Measurements from ENCODE around the gene RNU6-9. TPM values are rescaled to one million over a fixed set of nuclear protein-coding genes. Genes with fewer than 3 reads are reported as not detected.

Gene RNU6-9
- total and polyA plus RNA-seq, 2 of the 13 experiments (the other 11 are each of a cell fraction or from before 2014, with no cell fraction given) = under 0.01 TPM; not detected in 1

DNA sequence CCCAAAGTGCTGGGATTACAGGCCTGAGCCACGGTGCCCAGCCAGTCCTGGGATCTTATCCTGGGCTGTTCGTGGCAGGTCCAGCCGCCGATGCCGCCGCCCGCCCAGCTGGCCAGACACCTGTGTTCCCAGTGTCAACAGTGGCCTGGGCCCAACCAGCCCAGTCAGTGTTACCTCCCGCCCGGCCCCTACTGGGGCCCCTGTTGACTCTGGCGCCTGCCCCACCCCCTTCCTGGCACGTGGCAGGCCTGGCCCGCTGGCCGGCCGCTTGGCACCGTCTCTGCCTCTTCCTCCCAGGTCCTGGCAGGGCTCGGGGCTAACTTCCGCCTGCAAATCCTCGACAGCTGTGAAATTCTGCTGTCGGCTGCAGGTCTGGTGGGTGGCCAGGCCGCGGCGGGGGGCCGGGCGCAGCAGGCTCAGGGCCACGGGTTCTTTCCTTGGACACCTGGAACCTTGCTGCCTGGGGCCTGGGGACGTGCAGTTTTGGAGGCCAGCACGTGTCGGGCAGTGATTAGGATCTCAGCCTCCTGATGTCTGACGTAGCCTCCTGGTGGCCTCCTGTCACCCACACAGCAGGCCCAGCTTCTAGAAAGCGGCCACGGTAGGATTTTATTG, 41.7 kb downstream of the RNU6-9 start (continued):
- TF ChIP-seq, protein P1, sequence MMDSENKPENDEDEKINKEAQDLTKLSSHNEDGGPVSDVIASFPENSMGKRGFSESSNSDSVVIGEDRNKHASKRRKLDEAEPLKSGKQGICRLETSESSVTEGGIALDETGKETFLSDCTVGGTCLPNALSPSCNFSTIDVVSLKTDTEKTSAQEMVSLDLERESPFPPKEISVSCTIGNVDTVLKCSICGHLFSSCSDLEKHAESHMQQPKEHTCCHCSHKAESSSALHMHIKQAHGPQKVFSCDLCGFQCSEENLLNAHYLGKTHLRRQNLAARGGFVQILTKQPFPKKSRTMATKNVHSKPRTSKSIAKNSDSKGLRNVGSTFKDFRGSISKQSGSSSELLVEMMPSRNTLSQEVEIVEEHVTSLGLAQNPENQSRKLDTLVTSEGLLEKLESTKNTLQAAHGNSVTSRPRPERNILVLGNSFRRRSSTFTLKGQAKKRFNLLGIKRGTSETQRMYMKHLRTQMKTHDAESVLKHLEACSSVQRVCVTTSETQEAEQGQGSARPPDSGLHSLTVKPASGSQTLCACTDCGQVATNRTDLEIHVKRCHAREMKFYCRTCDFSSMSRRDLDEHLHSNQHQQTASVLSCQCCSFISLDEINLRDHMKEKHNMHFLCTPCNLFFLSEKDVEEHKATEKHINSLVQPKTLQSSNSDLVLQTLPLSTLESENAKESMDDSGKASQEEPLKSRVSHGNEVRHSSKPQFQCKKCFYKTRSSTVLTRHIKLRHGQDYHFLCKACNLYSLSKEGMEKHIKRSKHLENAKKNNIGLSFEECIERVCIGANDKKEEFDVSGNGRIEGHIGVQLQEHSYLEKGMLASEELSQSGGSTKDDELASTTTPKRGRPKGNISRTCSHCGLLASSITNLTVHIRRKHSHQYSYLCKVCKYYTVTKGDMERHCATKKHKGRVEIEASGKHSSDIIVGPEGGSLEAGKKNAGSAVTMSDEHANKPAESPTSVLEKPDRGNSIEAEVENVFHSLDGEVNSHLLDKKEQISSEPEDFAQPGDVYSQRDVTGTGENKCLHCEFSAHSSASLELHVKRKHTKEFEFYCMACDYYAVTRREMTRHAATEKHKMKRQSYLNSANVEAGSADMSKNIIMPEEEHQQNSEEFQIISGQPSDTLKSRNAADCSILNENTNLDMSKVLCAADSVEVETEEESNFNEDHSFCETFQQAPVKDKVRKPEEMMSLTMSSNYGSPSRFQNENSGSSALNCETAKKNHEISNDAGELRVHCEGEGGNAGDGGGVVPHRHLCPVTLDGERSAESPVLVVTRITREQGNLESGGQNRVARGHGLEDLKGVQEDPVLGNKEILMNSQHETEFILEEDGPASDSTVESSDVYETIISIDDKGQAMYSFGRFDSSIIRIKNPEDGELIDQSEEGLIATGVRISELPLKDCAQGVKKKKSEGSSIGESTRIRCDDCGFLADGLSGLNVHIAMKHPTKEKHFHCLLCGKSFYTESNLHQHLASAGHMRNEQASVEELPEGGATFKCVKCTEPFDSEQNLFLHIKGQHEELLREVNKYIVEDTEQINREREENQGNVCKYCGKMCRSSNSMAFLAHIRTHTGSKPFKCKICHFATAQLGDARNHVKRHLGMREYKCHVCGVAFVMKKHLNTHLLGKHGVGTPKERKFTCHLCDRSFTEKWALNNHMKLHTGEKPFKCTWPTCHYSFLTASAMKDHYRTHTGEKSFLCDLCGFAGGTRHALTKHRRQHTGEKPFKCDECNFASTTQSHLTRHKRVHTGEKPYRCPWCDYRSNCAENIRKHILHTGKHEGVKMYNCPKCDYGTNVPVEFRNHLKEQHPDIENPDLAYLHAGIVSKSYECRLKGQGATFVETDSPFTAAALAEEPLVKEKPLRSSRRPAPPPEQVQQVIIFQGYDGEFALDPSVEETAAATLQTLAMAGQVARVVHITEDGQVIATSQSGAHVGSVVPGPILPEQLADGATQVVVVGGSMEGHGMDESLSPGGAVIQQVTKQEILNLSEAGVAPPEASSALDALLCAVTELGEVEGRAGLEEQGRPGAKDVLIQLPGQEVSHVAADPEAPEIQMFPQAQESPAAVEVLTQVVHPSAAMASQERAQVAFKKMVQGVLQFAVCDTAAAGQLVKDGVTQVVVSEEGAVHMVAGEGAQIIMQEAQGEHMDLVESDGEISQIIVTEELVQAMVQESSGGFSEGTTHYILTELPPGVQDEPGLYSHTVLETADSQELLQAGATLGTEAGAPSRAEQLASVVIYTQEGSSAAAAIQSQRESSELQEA (CRISPR knock-in tag; IDR thresholded peaks at IDR 0.05; ENCODE audit: not compliant biosample characterization) = peak; percentile 37
- TF ChIP-seq KAT8 (CRISPR knock-in tag; IDR thresholded peaks at IDR 0.05) = peak; percentile 89

DNA sequence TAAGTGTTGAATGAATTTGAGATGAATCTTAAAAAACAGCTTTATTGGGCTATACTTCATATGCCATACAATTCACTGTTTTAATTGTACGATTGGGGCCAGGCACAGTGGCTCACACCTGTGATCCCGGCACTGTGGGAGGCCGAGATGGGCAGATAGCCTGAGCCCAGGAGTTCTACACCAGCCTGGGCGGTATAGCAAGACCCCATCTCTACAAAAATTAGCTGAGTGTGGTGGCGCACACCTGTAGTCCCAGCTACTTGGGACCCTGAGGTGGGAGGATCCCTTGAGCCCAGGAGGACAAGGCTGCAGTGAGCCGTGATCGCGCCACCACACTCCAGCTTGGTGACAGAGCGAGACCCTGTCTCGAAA, 42.9 kb downstream of the RNU6-9 start:
- Histone ChIP-seq H4K20me1 (ENCODE audit: insufficient read depth, low read length) (peaks cover 56% of the 10 kb centered on the region; the same call in 1 of the 2 replicates), H3K4me3 (replicated peaks in 1 of 3; ENCODE audit: insufficient read depth in 1 of 3, low read depth in 2 of 3, low read length in 3 of 3) (no peak overlapping the region), H3K9me3 (ENCODE audit: low read length) (no peaks in the 10 kb centered on the region), H3K27me3 (ENCODE audit: control insufficient read depth in 1 of 2, insufficient read depth in 2 of 2, low read length in 2 of 2) (no peaks in the 10 kb centered on the region), H2AFZ (ENCODE audit: low read length) (no peak overlapping the region), H3K4me2 (ENCODE audit: low read depth, low read length) (no peak overlapping the region), H3K79me2 (ENCODE audit: insufficient read depth, low read length) (peaks cover 82% of the 10 kb centered on the region), H3K9ac (ENCODE audit: insufficient read depth, low read depth, low read length) (no peak overlapping the region), H3K4me1 (ENCODE audit: insufficient read depth, low read length) (peaks cover 83% of the 10 kb centered on the region), H3K27ac (ENCODE audit: extremely low read length, insufficient read depth, low read length) (no peak overlapping the region), H3K36me3 (replicated peaks in 1 of 2; ENCODE audit: control insufficient read depth in 1 of 2, insufficient read depth in 2 of 2, low read length in 2 of 2) (peaks cover 20 to 64% of the 10 kb centered on the region in 2 experiments; a peak in 4 of 5 replicates)
- ATAC-seq = no peak
- intact Hi-C loops (cut with micrococcal nuclease; ENCODE audit: unreplicated experiment) = no loop called here
- DNase-seq (ENCODE audit: low spot score) = no peak
- FAIRE-seq = no peak
- CTCF ChIA-PET (ENCODE audit: low intra/inter-chr PET ratio, low total read pairs) = no interaction called here
- TF ChIP-seq POLR2G (IDR thresholded peaks at IDR 0.05; ENCODE audit: low read depth, low read length) (peak; percentile 2; the same call in 1 of the 2 replicates), ZNF460 (CRISPR knock-in tag; IDR thresholded peaks at IDR 0.05; ENCODE audit: borderline replicate concordance) (peak; percentile 30; the same call in 1 of the 2 replicates), RORA (CRISPR knock-in tag; IDR thresholded peaks at IDR 0.05) (no peak), AKAP8 (CRISPR knock-in tag; IDR thresholded peaks at IDR 0.05) (peak; percentile 69; the same call in 1 of the 2 replicates), ZNF430 (CRISPR knock-in tag; IDR thresholded peaks at IDR 0.05) (no peak), ZNF121 (CRISPR knock-in tag; IDR thresholded peaks at IDR 0.05) (peak; percentile 71; the same call in 1 of the 2 replicates), ESRRA (CRISPR knock-in tag; IDR thresholded peaks at IDR 0.05; ENCODE audit: low read depth) (no peak)
- POLR2A ChIA-PET = interaction anchor here (0.7 to 2.5 kb wide), 5 partner anchors 9 to 48 kb away, joined by 4 to 28 read pairs (median 6); partner anchors contain the start of gene WDR18
- in situ Hi-C loops (cut with HindIII; ENCODE audit: extremely low pct_ligation_motif_present, low pct_unique_long_range_greater_than_20kb) = no loop called here
- WGBS (ENCODE audit: low lambda C conversion rate) = 99% methylated on average over 10 of the region's 10 CpGs
- BruUV-seq (replicated peaks) = no TSS peak

All from HepG2 (cell line).